Testis (tissue), 3 donors: Measurements from ENCODE around the gene IGFBP1. TPM values are rescaled to one million over a fixed set of nuclear protein-coding genes. Genes with fewer than 3 reads are reported as not detected.

Experiments used
- DNase-seq: peaks from one replicate; pipeline ENCODE4 v3.0.0-alpha.2; 2019
- H3K27ac ChIP-seq, 2 donors: fragments of 200-600 bp; sonication (generic); one replicate each; pipeline ENCODE4 v1.5.1; 2019
- H3K27me3 ChIP-seq: fragments of 200-600 bp; sonication (generic); one replicate; pipeline ENCODE4 v1.5.1; 2019
- H3K36me3 ChIP-seq: fragments of 200-600 bp; sonication (generic); one replicate; pipeline ENCODE4 v1.5.1; 2017; ENCODE audit warnings: low read depth; ENCODE audit errors: missing control alignments
- H3K4me1 ChIP-seq: fragments of 200-600 bp; sonication (generic); one replicate; pipeline ENCODE4 v1.5.1; 2019
- H3K4me3 ChIP-seq, 2 donors: fragments of 200-600 bp; sonication (generic); one replicate each; pipeline ENCODE4 v1.5.1; 2017 to 2019
- H3K9me3 ChIP-seq: fragments of 200-600 bp; sonication (generic); one replicate; pipeline ENCODE4 v1.5.1; 2017
- POLR2A ChIP-seq: fragments of 450-650 bp; IDR thresholded peaks from one replicate; pipeline ENCODE4 v1.6.1; 2017; ENCODE audit warnings: antibody characterized with exemption, mild to moderate bottlenecking, moderate library complexity
- WGBS, 2 donors: methylation state at CpG; one replicate each; pipeline ENCODE4 v1.1.5; 2018; 5-methylcytosine and 5-hydroxymethylcytosine counted together
- intact Hi-C: fragments of 100-400 bp; cut with DNase I; formaldehyde crosslinking; loops from one replicate; pipeline ENCODE4 v1.15.1; 2023; ENCODE audit warnings: low total_unique reads
- polyA plus RNA-seq: library from polyadenylated mRNA; stranded (reverse); fragments of 350-450 nt; fragmentation: Illumina TruSeq; extraction: RNeasy Lipid Tissue Mini Kit (QIAGEN cat#74804); gene quantifications from one replicate; pipeline ENCODE4 v1.2.3, GENCODE V29; 2014; ENCODE audit warnings: low read depth, low replicate concordance; ENCODE audit not compliant: insufficient read depth
- total RNA-seq, 2 donors: library from RNA; depleted of rRNA; stranded (reverse); fragments of >200 nt; gene quantifications; one replicate each; pipeline ENCODE4 v1.2.3, GENCODE V29; 2016
- TF ChIP-seq, protein P1 (sequence below), 3 experiments: fragments of 450-650 bp in 2 of 3; fragments of 200-600 bp in 1 of 3; sonication (generic) in 1 of 3; IDR thresholded peaks; one replicate each; pipeline ENCODE4 v1.5.1; 2016 to 2019; ENCODE audit warnings: antibody characterized with exemption in 3 of 3, mild to moderate bottlenecking in 2 of 3, moderate library complexity in 1 of 3

IGFBP1 gene
- total and polyA plus RNA-seq, 3 donors from 2014 or later: 0.33 to 0.50 TPM; not detected in 1

GRCh38 chr7:45876519-45876918, 11.8 kb upstream of the IGFBP1 start:
- 91 to 100% methylated on average over 2 of the region's 2 CpGs for WGBS, 2 donors
- Histone ChIP-seq H3K4me1 (no peaks in the 10 kb centered on the region), H3K27me3 (no peaks in the 10 kb centered on the region), H3K4me3 (no peak overlapping the region), H3K9me3 (no peaks in the 10 kb centered on the region), H3K27ac (no peak overlapping the region), H3K36me3 (no peaks in the 10 kb centered on the region)
- TF ChIP-seq, protein P1, sequence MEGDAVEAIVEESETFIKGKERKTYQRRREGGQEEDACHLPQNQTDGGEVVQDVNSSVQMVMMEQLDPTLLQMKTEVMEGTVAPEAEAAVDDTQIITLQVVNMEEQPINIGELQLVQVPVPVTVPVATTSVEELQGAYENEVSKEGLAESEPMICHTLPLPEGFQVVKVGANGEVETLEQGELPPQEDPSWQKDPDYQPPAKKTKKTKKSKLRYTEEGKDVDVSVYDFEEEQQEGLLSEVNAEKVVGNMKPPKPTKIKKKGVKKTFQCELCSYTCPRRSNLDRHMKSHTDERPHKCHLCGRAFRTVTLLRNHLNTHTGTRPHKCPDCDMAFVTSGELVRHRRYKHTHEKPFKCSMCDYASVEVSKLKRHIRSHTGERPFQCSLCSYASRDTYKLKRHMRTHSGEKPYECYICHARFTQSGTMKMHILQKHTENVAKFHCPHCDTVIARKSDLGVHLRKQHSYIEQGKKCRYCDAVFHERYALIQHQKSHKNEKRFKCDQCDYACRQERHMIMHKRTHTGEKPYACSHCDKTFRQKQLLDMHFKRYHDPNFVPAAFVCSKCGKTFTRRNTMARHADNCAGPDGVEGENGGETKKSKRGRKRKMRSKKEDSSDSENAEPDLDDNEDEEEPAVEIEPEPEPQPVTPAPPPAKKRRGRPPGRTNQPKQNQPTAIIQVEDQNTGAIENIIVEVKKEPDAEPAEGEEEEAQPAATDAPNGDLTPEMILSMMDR (IDR thresholded peaks at IDR 0.05): no peak
- TF ChIP-seq POLR2A: no peak
- intact Hi-C loops: no loop called here
- DNase-seq: no peak

DNA sequence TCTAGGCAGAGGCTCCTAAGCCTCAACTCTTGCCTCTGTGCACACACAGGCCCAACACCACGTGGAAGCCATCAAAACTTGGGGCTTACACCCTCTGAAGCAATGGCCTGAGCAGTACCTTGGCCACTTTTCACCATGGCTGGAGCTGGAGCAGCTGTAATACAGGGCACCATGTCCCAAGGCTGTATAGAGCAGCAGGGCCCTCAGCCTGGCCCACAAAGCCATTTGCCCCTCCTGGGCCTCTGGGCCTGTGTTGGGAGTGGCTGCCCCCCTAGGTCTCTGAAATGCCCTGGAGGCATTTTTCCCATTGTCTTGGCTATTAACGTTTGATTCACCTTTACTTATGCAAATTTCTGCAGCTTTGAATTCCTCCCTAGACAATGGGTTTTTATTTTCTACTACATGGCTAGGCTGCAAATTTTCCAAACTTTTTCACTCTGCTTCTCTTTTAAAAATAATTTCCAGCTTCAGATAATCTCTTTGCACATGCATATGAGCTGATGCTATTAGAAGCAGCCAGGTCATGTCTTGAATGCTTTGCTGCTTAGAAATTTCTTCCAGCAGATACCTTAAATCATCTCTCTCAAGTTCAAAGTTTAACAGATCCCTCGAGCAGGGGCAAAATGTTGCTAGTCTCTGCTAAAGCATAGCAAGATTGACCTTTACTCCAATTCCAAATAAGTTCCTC, 9.7 kb upstream of the IGFBP1 start:
- Histone ChIP-seq H3K36me3 (no peaks in the 10 kb centered on the region), H3K27ac (no peak overlapping the region), H3K9me3 (no peaks in the 10 kb centered on the region), H3K27me3 (no peaks in the 10 kb centered on the region), H3K4me3 (no peak overlapping the region), H3K4me1 (no peaks in the 10 kb centered on the region)
- intact Hi-C loops: no loop called here
- no peak for TF ChIP-seq POLR2A
- TF ChIP-seq, protein P1 (IDR thresholded peaks at IDR 0.05): no peak
- no peak for DNase-seq
- WGBS, 2 donors: 38 to 56% methylated on average over 3 of the region's 3 CpGs

DNA sequence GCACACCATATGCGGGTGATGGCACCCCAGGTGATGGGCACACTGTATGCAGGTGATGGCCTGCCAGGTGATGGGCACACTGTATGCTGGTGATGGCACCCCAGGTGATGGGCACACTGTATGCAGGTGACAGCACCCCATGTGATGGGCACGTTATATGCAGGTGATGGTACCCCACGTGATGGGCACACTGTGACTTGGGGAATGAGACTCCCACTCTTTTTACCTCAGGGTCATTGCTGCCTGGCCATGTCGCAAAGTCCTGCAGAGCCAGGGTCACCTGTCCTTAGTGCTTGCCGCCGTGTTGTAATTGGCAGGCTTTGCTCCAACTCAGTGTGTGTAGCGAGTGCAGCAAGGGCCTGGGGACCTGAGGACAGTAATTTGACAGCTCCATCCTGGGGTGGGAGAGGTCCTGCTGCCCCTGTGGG, 7.8 kb upstream of the IGFBP1 start:
- Histone ChIP-seq H3K27me3 (no peaks in the 10 kb centered on the region), H3K36me3 (no peaks in the 10 kb centered on the region), H3K9me3 (no peaks in the 10 kb centered on the region), H3K4me1 (no peaks in the 10 kb centered on the region), H3K27ac (no peak overlapping the region), H3K4me3 (no peak overlapping the region)
- TF ChIP-seq, protein P1 (IDR thresholded peaks at IDR 0.05): no peak
- no peak for TF ChIP-seq POLR2A
- 89 to 97% methylated on average over 6 to 7 of the region's 7 CpGs for whole genome bisulfite sequencing, 2 donors
- intact Hi-C loops: no loop called here
- DNase-seq: no peak

GRCh38 chr7:45881280-45881758, 7.0 kb upstream of the IGFBP1 start:
- no peak for DNase-seq
- Histone ChIP-seq H3K27ac (no peak overlapping the region), H3K4me3 (no peak overlapping the region), H3K4me1 (no peaks in the 10 kb centered on the region), H3K27me3 (no peaks in the 10 kb centered on the region), H3K9me3 (no peaks in the 10 kb centered on the region), H3K36me3 (no peaks in the 10 kb centered on the region)
- 90 to 97% methylated on average over 9 of the region's 9 CpGs for WGBS, 2 donors
- TF ChIP-seq, protein P1 (IDR thresholded peaks at IDR 0.05): no peak
- no peak for TF ChIP-seq POLR2A
- intact Hi-C loops: no loop called here
